ENCODE results near the gene GALM. TPM values are rescaled to one million over a fixed set of nuclear protein-coding genes. Genes with fewer than 3 reads are reported as not detected.
A peak's percentile ranks its signal among the peaks of the same experiment; 100 is the strongest.
"Not testable (repeated sequence)": the region's sequence is repeated elsewhere in the genome, so short reads cannot be mapped to it uniquely, and the experiment has no call there.

GALM gene
- total RNA-seq, 1 donor from 2014 or later = 28.5 TPM

- DNase-seq (ENCODE audit: low spot score); ATAC-seq: not testable (repeated sequence)
These were observed 90.0 kb downstream of the GALM start for GRCh38 chr2:38755891-38756290.

- ATAC-seq = no peak
These were observed 97.3 kb downstream of the GALM start for GRCh38 chr2:38763228-38763627.

GRCh38 chr2:38763728-38764127 is 97.8 kb downstream of the GALM start:
- no peak for ATAC-seq
- DNase-seq (ENCODE audit: low spot score) = no peak

More at GRCh38 chr2:38763228-38763627, 97.3 kb downstream of the GALM start:
- no peak for DNase-seq (ENCODE audit: low spot score)

- ATAC-seq = no peak
- DNase-seq (ENCODE audit: low spot score) = no peak
These were observed 99.2 kb downstream of the GALM start for GRCh38 chr2:38765149-38765548.

GRCh38 chr2:38765551-38765950 is 99.6 kb downstream of the GALM start:
- ATAC-seq = peak; percentile 27

GRCh38 chr2:38771632-38772031 is 105.7 kb downstream of the GALM start:
- ATAC-seq (peak; percentile 75), DNase-seq (ENCODE audit: low spot score) (peak; percentile 78)

More at GRCh38 chr2:38765551-38765950, 99.6 kb downstream of the GALM start:
- no peak for DNase-seq (ENCODE audit: low spot score)

- ATAC-seq (no peak), DNase-seq (ENCODE audit: low spot score) (no peak)
These were observed 109.4 kb downstream of the GALM start for GRCh38 chr2:38775097-38775920.

GRCh38 chr2:38775921-38776225 is 110.0 kb downstream of the GALM start:
- no peak for ATAC-seq
- DNase-seq (ENCODE audit: low spot score) = no peak

- ATAC-seq (no peak), DNase-seq (ENCODE audit: low spot score) (no peak)
These were observed 110.6 kb downstream of the GALM start for GRCh38 chr2:38776531-38776930.

- no peak for ATAC-seq
- DNase-seq (ENCODE audit: low spot score) = no peak
These were observed 112.8 kb downstream of the GALM start for GRCh38 chr2:38778687-38779082.

GRCh38 chr2:38783586-38783985 is 117.7 kb downstream of the GALM start:
- DNase-seq (ENCODE audit: low spot score) (no peak), ATAC-seq (no peak)

Other genes with a start within 250 kb of the GALM start
- 12.3 TPM for gene HNRNPLL, start 63.2 kb upstream of the GALM start, total RNA-seq
- 47.8 TPM for gene SRSF7, start 85.2 kb downstream of the GALM start, total RNA-seq
- 9.7 TPM for gene GEMIN6, start 112.1 kb downstream of the GALM start, total RNA-seq
- 4.2 TPM for gene DHX57, start 209.8 kb downstream of the GALM start, total RNA-seq
- gene MORN2, start 209.9 kb downstream of the GALM start, total RNA-seq = 4.6 TPM
- gene ARHGEF33, start 223.8 kb downstream of the GALM start, total RNA-seq = 0.10 TPM